ENCODE data around the gene ANKRD6.

DNA sequence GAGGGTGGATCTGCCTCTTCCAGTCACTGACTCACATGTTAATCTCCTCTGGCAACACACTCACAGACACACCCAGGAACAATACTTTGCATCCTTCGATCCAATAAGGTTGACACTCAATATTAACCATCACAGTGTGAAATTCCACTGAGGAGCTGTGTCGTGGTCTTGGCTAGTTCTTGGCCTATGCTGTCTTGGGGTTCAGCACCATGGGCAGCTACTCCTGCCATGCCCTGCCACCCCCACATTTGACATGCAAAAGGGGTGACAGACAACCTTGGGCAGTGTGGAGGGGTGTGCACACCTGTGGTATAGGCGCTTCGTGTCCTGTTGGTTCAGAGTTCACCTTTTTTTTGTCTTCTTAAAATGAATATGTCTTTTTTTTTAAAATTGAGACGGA is 25.8 kb downstream of the ANKRD6 start:
- TF ChIP-seq POLR2A (IDR thresholded peaks at IDR 0.05) (no peak), CTCF (IDR thresholded peaks at IDR 0.05) (no peak), POLR2AphosphoS5 (IDR thresholded peaks at IDR 0.05) (no peak), EP300 (IDR thresholded peaks at IDR 0.05; ENCODE audit: low read depth) (no peak)
